Fibroblast of lung (primary cell): ENCODE measurements around the gene COPB1. TPM values are rescaled to one million over a fixed set of nuclear protein-coding genes. Genes with fewer than 3 reads are reported as not detected.

Experiments used
- DNase-seq, 2 donors: peaks; one replicate each; pipeline versions ENCODE4 v3.0.0 to v3.0.0-alpha.2; 2010; ENCODE audit warnings: low read depth in 2 of 2
- H2AFZ ChIP-seq: 2 replicates; pipeline ENCODE4 v1.5.1; 2012; ENCODE audit warnings: low read length, control low read depth, inconsistent platforms
- H3K27ac ChIP-seq: 2 replicates; pipeline ENCODE4 v1.5.1; 2011; ENCODE audit warnings: low read length, control low read depth; ENCODE audit not compliant: insufficient read depth
- H3K27me3 ChIP-seq: 2 replicates; pipeline ENCODE4 v1.5.1; 2011; ENCODE audit warnings: mild to moderate bottlenecking, low read length; ENCODE audit not compliant: control insufficient read depth, insufficient read depth
- H3K36me3 ChIP-seq: 2 replicates; pipeline ENCODE4 v1.5.1; 2011; ENCODE audit warnings: low read length; ENCODE audit not compliant: control insufficient read depth, insufficient read depth
- H3K4me1 ChIP-seq: 2 replicates; pipeline ENCODE4 v1.5.1; 2011; ENCODE audit warnings: low read length; ENCODE audit not compliant: control insufficient read depth, insufficient read depth; ENCODE audit errors: extremely low read depth
- H3K4me2 ChIP-seq: 2 replicates; pipeline ENCODE4 v1.5.1; 2011; ENCODE audit warnings: low read length, control low read depth; ENCODE audit not compliant: insufficient read depth; ENCODE audit errors: extremely low read depth
- H3K4me3 ChIP-seq, 4 experiments: fragments of 200-600 bp in 1 of 4; sonication (generic) in 1 of 4; replicated peaks in 1 of 4; 2 replicates each; pipeline ENCODE4 v1.5.1; 2011 to 2016; ENCODE audit warnings: low read length in 4 of 4, low read depth in 3 of 4, mild to moderate bottlenecking in 3 of 4, control low read depth in 2 of 4, inconsistent platforms in 1 of 4, mixed read lengths in 1 of 4; ENCODE audit not compliant: insufficient read depth in 1 of 4; ENCODE audit errors: control extremely low read depth in 1 of 4
- H3K79me2 ChIP-seq: 2 replicates; pipeline ENCODE4 v1.5.1; 2012; ENCODE audit warnings: mild to moderate bottlenecking, low read length, inconsistent platforms; ENCODE audit not compliant: control insufficient read depth, insufficient read depth
- H3K9ac ChIP-seq: 2 replicates; pipeline ENCODE4 v1.5.1; 2011; ENCODE audit warnings: mild to moderate bottlenecking, low read length, control low read depth; ENCODE audit not compliant: insufficient read depth
- H3K9me3 ChIP-seq: 2 replicates; pipeline ENCODE4 v1.5.1; 2012; ENCODE audit warnings: low read depth, low read length; ENCODE audit not compliant: control insufficient read depth, insufficient read depth
- H4K20me1 ChIP-seq: 2 replicates; pipeline ENCODE4 v1.5.1; 2011; ENCODE audit warnings: low read length; ENCODE audit not compliant: control insufficient read depth, insufficient read depth; ENCODE audit errors: extremely low read depth
- CTCF ChIP-seq, 2 donors: IDR thresholded peaks in 1 of 2; conservative IDR thresholded peaks in 1 of 2; 1 replicate in 1 of 2; 2 replicates in 1 of 2; pipeline ENCODE4 v1.5.1; 2011 to 2012; ENCODE audit warnings: low read length in 2 of 2, control low read depth in 1 of 2, inconsistent platforms in 1 of 2, low read depth in 1 of 2, mild to moderate bottlenecking in 1 of 2
- EZH2 ChIP-seq: IDR thresholded peaks from 2 replicates; pipeline ENCODE4 v1.5.1; 2012; ENCODE audit warnings: low read length, control low read depth, mild to moderate bottlenecking; ENCODE audit errors: missing control alignments
- polyA plus RNA-seq, 2 donors: library from polyadenylated mRNA; depleted of rRNA in 1 of 2; stranded (reverse) in 1 of 2; unstranded in 1 of 2; fragments of >200 nt; gene quantifications; 2 replicates each; pipeline ENCODE4 v1.2.1, GENCODE V29; 2011 to 2012; ENCODE audit warnings: missing spikeins in 1 of 2
- total RNA-seq: library from RNA; depleted of rRNA; stranded (reverse); fragments of >200 nt; gene quantifications from 2 replicates; pipeline ENCODE4 v1.2.1, GENCODE V29; 2014

COPB1 gene
- total and polyA plus RNA-seq, 2 donors (not counting 1 experiment from before 2014, with no cell fraction given): 264 to 292 TPM

- Histone ChIP-seq H3K4me2 (no peak overlapping the region), H3K9ac (no peak overlapping the region), H3K27ac (no peak overlapping the region), H4K20me1 (no peaks in the 10 kb centered on the region), H3K79me2 (no peaks in the 10 kb centered on the region), H3K27me3 (no peaks in the 10 kb centered on the region), H3K36me3 (no peaks in the 10 kb centered on the region), H2AFZ (no peak overlapping the region), H3K9me3 (no peaks in the 10 kb centered on the region), H3K4me1 (no peaks in the 10 kb centered on the region), H3K4me3 (no peak overlapping the region)
- TF ChIP-seq CTCF (conservative IDR thresholded peaks at IDR 0.05 in 1 of 2, IDR thresholded peaks at IDR 0.05 in 1 of 2; ENCODE audit: low read depth in 1 of 2, low read length in 2 of 2) (no peak), EZH2 (no peak)
- no peak for DNase-seq
Observed at GRCh38 chr11:14542324-14542723, 42.7 kb upstream of the COPB1 start.

DNA sequence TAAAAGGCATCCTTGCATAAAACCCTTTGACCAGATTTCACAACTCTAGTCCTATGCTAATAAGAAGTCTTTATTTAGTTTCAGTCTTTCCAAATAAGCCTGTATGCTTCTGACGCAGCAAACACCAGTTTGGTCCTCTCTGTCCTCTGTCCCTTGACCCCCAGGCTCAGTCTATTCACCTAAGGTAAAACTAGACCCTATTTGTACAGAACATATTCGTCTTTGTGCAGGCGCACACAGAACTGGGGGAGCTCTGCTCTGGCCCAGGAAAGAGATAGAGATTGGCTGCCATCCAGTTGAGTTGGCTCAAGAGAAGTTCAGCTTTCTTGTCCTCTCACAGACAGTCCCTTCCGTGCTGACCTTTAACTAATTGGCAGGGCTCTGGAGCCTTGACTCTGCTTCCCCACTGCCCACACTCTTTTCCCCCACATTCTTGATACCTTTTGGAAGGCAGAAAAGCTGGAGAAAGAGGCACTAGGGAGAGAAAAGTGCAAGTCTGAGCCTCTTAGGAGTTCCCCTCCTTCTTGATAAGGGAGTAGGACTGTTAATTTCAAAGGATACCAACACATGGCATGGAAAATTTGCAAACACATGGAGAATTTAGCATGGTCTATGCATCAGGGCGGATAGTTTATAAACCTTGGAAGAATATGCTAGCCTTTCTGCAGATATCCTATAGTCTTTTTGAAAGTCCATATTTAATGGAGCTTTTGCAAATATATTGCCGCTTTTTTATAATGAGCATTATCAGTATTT is 41.8 kb upstream of the COPB1 start:
- TF ChIP-seq CTCF (conservative IDR thresholded peaks at IDR 0.05 in 1 of 2, IDR thresholded peaks at IDR 0.05 in 1 of 2; ENCODE audit: low read depth in 1 of 2, low read length in 2 of 2) (no peak), EZH2 (no peak)
- H4K20me1 ChIP-seq: no peaks in the 10 kb centered on the region

GRCh38 chr11:14539982-14540421 is 40.4 kb upstream of the COPB1 start:
- H3K9me3 ChIP-seq: no peaks in the 10 kb centered on the region
- no peak overlapping the region for H3K9ac ChIP-seq
- DNase-seq: peak in 1 of 2 donors; percentile 32
- H3K27me3 ChIP-seq: no peaks in the 10 kb centered on the region
- no peaks in the 10 kb centered on the region for H3K79me2 ChIP-seq
- H3K4me2 ChIP-seq: peak overlapping the region; percentile 75
- no peaks in the 10 kb centered on the region for H4K20me1 ChIP-seq
- TF ChIP-seq EZH2: no peak
- no peak for TF ChIP-seq CTCF (conservative IDR thresholded peaks at IDR 0.05 in 1 of 2, IDR thresholded peaks at IDR 0.05 in 1 of 2; ENCODE audit: low read depth in 1 of 2, low read length in 2 of 2)
- peak overlapping the region; percentile 69 for H2AFZ ChIP-seq
- H3K27ac ChIP-seq: no peak overlapping the region
- no peaks in the 10 kb centered on the region for H3K36me3 ChIP-seq
- no peaks in the 10 kb centered on the region for H3K4me1 ChIP-seq
- H3K4me3 ChIP-seq: no peak overlapping the region

More for the DNA sequence above, 41.8 kb upstream of the COPB1 start:
- Histone ChIP-seq H3K36me3 (no peaks in the 10 kb centered on the region), H3K4me2 (no peak overlapping the region), H3K9ac (no peak overlapping the region), H3K27me3 (no peaks in the 10 kb centered on the region), H2AFZ (peak overlapping the region; percentile 36), H3K4me3 (no peak overlapping the region), H3K9me3 (no peaks in the 10 kb centered on the region), H3K27ac (no peak overlapping the region), H3K79me2 (no peaks in the 10 kb centered on the region), H3K4me1 (no peaks in the 10 kb centered on the region)
- DNase-seq: peak; percentile 1 to 55
